ENCODE data around the gene IFT80. TPM values are rescaled to one million over a fixed set of nuclear protein-coding genes. Genes with fewer than 3 reads are reported as not detected.

IFT80 gene
- total RNA-seq, 1 donor from 2014 or later: 35.2 TPM

- Mint-ChIP-seq H3K4me3 (no peak overlapping the region), H3K4me1 (no peaks in the 10 kb centered on the region), H3K9me3 (peaks cover 4% of the 10 kb centered on the region), H3K27me3 (ENCODE audit: low read depth) (no peaks in the 10 kb centered on the region), H3K36me3 (peaks cover 35% of the 10 kb centered on the region), H3K27ac (no peak overlapping the region)
- TF ChIP-seq, protein P1, sequence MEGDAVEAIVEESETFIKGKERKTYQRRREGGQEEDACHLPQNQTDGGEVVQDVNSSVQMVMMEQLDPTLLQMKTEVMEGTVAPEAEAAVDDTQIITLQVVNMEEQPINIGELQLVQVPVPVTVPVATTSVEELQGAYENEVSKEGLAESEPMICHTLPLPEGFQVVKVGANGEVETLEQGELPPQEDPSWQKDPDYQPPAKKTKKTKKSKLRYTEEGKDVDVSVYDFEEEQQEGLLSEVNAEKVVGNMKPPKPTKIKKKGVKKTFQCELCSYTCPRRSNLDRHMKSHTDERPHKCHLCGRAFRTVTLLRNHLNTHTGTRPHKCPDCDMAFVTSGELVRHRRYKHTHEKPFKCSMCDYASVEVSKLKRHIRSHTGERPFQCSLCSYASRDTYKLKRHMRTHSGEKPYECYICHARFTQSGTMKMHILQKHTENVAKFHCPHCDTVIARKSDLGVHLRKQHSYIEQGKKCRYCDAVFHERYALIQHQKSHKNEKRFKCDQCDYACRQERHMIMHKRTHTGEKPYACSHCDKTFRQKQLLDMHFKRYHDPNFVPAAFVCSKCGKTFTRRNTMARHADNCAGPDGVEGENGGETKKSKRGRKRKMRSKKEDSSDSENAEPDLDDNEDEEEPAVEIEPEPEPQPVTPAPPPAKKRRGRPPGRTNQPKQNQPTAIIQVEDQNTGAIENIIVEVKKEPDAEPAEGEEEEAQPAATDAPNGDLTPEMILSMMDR (IDR thresholded peaks at IDR 0.05; ENCODE audit: unreplicated experiment): no peak
- DNase-seq (ENCODE audit: low spot score in 2 of 2, unreplicated experiment in 2 of 2): no peak
Measured at GRCh38 chr3:160440687-160441086, 41.7 kb upstream of the IFT80 start.

DNA sequence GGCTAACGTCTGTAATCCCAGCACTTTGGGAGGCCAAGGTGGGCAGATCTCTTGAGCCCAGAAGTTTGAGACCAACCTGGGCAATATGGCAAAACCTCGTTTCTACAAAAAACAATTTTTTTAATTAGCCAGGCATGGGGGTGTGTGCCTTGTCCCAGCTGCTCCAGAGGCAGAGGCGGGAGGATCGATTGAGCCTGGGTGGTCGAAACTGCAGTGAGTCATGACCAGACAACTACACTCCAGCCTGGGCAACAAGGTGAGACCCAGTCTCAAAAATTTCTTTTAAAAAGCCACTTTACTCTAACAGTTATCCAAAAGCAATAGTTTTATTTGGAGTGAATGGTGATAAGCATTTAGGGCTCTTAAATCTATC is 38.0 kb upstream of the IFT80 start:
- no peak overlapping the region for H3K27ac Mint-ChIP-seq
- H3K9me3 Mint-ChIP-seq: no peaks in the 10 kb centered on the region
- H3K4me3 Mint-ChIP-seq: no peak overlapping the region
- H3K27me3 Mint-ChIP-seq (ENCODE audit: low read depth): no peaks in the 10 kb centered on the region
- peaks cover 31% of the 10 kb centered on the region for H3K36me3 Mint-ChIP-seq
- DNase-seq (ENCODE audit: low spot score in 2 of 2, unreplicated experiment in 2 of 2): no peak
- H3K4me1 Mint-ChIP-seq: no peaks in the 10 kb centered on the region
- TF ChIP-seq, protein P1 (IDR thresholded peaks at IDR 0.05; ENCODE audit: unreplicated experiment): no peak

DNA sequence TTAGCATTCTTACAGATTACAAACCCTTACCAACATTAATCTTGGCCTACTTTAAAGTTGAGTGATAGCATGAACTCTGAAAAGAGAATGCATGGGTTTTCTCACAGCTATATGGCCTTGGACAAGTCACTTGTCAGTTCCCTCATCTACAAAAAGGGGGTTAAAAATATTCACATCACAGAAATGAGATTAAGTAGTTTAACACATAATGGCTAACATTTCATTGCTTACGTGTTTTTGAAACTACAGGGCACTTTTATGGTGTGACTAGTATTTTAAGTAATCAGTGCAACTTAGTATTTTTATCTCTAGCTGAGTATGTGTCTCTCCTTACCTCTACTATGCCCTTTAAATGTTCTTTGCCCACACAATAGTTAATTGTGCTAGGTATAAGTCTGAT is 36.7 kb upstream of the IFT80 start:
- Mint-ChIP-seq H3K27ac (no peak overlapping the region), H3K36me3 (peaks cover 34% of the 10 kb centered on the region), H3K4me3 (no peak overlapping the region), H3K9me3 (no peaks in the 10 kb centered on the region), H3K27me3 (ENCODE audit: low read depth) (no peaks in the 10 kb centered on the region), H3K4me1 (no peaks in the 10 kb centered on the region)
- DNase-seq (ENCODE audit: low spot score in 2 of 2, unreplicated experiment in 2 of 2): no peak
- TF ChIP-seq, protein P1 (IDR thresholded peaks at IDR 0.05; ENCODE audit: unreplicated experiment): no peak

DNA sequence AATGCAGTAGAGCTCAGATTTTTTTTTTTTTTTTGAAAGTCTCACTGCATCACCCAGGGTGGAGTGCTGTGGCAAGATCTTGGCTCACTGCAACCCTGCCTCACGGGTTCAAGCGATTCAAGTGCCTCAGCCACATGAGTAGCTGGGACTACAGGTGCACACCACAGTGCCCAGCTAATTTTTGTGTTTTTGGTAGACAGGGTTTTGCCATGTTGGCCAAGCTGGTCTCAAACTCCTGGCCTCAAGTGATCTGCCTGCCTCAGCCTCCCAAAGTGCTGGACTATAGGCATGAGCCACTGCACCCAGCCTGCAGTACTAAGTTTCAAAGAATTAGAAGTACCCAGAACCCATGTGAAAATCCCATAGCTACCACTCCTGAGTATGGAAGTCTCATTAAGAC is 36.1 kb upstream of the IFT80 start:
- TF ChIP-seq, protein P1 (IDR thresholded peaks at IDR 0.05; ENCODE audit: unreplicated experiment): no peak
- no peaks in the 10 kb centered on the region for H3K4me1 Mint-ChIP-seq
- no peak overlapping the region for H3K27ac Mint-ChIP-seq
- no peak for DNase-seq (ENCODE audit: low spot score in 2 of 2, unreplicated experiment in 2 of 2)
- no peaks in the 10 kb centered on the region for H3K27me3 Mint-ChIP-seq (ENCODE audit: low read depth)
- H3K36me3 Mint-ChIP-seq: peaks cover 31% of the 10 kb centered on the region
- H3K4me3 Mint-ChIP-seq: no peak overlapping the region
- no peaks in the 10 kb centered on the region for H3K9me3 Mint-ChIP-seq

DNA sequence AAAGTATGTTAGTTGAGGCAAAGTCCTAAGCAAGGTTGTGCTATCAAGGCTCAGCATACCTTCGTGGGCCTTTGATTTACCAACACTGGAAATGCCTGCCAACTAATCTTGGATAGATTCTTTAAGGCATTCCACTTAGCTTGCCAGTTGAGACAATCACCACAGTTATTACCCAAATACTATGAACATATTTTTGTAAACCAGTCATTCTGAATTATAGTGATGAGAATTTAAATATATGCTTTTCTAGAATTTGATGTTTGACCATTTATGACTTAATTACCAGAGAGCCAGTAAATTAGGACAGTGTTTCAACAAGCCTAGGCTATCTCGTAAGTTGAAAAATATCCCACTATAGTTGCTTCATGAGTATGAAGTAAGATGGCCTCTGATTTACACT is 35.0 kb upstream of the IFT80 start:
- no peaks in the 10 kb centered on the region for H3K27me3 Mint-ChIP-seq (ENCODE audit: low read depth)
- no peaks in the 10 kb centered on the region for H3K4me1 Mint-ChIP-seq
- H3K36me3 Mint-ChIP-seq: peaks cover 28% of the 10 kb centered on the region
- H3K4me3 Mint-ChIP-seq: no peak overlapping the region
- no peaks in the 10 kb centered on the region for H3K9me3 Mint-ChIP-seq
- no peak overlapping the region for H3K27ac Mint-ChIP-seq
- no peak for DNase-seq (ENCODE audit: low spot score in 2 of 2, unreplicated experiment in 2 of 2)
- TF ChIP-seq, protein P1 (IDR thresholded peaks at IDR 0.05; ENCODE audit: unreplicated experiment): no peak

DNA sequence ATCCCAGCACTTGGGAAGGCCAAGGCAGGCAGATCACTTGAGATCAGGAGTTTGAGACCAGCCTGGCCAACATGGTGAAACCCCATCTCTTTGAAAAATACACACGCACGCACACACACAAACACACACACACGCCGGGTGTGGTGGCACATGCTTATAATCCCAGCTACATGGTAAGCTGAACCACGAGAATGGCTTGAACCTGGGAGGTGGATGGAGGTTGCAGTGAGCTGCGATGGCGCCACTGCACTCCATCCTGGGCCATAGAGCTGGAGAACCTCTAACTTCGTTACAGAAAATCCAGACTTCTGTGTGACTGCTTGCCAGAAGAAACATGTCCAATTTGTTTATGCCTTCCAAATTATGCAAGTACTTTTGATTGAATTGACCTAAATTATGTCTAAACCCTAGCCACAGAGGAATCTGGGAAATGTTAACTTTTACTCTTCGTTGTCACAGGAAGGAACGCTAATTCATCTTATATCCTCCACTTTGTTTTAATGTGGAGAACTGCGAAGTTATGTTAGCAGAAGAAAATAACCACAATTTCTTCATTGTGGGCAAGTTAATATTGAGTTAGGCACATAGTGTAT is 28.9 kb upstream of the IFT80 start:
- no peaks in the 10 kb centered on the region for H3K9me3 Mint-ChIP-seq
- no peak overlapping the region for H3K4me3 Mint-ChIP-seq
- no peaks in the 10 kb centered on the region for H3K27me3 Mint-ChIP-seq (ENCODE audit: low read depth)
- DNase-seq (ENCODE audit: low spot score in 2 of 2, unreplicated experiment in 2 of 2): no peak
- H3K27ac Mint-ChIP-seq: peak overlapping the region; percentile 12
- TF ChIP-seq, protein P1 (IDR thresholded peaks at IDR 0.05; ENCODE audit: unreplicated experiment): no peak
- H3K4me1 Mint-ChIP-seq: no peaks in the 10 kb centered on the region
- peaks cover 30% of the 10 kb centered on the region for H3K36me3 Mint-ChIP-seq
